Mesothelial cell of epicardium (in vitro differentiated cells): ENCODE measurements around the gene FOXN3. TPM values are rescaled to one million over a fixed set of nuclear protein-coding genes. Genes with fewer than 3 reads are reported as not detected.

Experiments used
- DNase-seq, 2 experiments: peaks; one replicate each; pipeline ENCODE4 v3.0.0; 2021; ENCODE audit warnings: low spot score in 2 of 2; ENCODE audit not compliant: unreplicated experiment in 2 of 2
- H3K27ac Mint-ChIP-seq: 2 replicates; pipeline ENCODE4 v1.8.0; 2021; ENCODE audit warnings: mixed read lengths
- H3K27me3 Mint-ChIP-seq: 2 replicates; pipeline ENCODE4 v1.8.0; 2021; ENCODE audit warnings: low read depth, mixed read lengths
- H3K36me3 Mint-ChIP-seq: 2 replicates; pipeline ENCODE4 v1.8.0; 2021; ENCODE audit warnings: mixed read lengths
- H3K4me1 Mint-ChIP-seq: 2 replicates; pipeline ENCODE4 v1.8.0; 2021; ENCODE audit warnings: mixed read lengths
- H3K4me3 Mint-ChIP-seq: 2 replicates; pipeline ENCODE4 v1.8.0; 2021; ENCODE audit warnings: mild to moderate bottlenecking, moderate library complexity, mixed read lengths
- H3K9me3 Mint-ChIP-seq: 2 replicates; pipeline ENCODE4 v1.8.0; 2021; ENCODE audit warnings: mixed read lengths
- total RNA-seq: library from RNA; stranded (reverse); gene quantifications from 3 replicates; pipeline ENCODE4 v1.2.1, GENCODE V29; 2021
- TF ChIP-seq, protein P1 (sequence below): fragments of 200-600 bp; sonication (generic); IDR thresholded peaks from one replicate; pipeline ENCODE4 v1.5.0; 2021; ENCODE audit warnings: antibody characterized with exemption; ENCODE audit not compliant: unreplicated experiment

FOXN3 gene
- total RNA-seq, 1 donor from 2014 or later = 124 TPM

DNA sequence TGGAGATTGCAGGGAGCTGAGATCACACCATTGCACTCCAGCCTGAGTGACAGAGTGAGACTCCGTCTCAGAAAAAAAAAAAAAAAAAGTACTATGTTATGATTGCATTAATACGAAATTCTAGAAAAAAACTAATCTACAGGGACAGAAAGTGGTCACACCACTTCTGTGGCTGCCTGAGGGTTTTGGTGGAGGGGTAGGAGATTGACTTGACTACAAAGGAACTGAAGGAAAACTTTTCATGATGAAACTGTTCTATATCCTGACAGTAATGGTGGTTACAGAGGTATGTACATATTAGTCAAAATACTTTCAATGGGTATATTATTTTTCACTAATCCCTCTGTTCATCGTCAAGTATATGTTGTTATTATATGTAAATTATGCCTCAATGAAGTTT is 42.1 kb downstream of the FOXN3 start:
- no peaks in the 10 kb centered on the region for H3K27me3 Mint-ChIP-seq
- peaks cover 10% of the 10 kb centered on the region for H3K9me3 Mint-ChIP-seq
- TF ChIP-seq, protein P1, sequence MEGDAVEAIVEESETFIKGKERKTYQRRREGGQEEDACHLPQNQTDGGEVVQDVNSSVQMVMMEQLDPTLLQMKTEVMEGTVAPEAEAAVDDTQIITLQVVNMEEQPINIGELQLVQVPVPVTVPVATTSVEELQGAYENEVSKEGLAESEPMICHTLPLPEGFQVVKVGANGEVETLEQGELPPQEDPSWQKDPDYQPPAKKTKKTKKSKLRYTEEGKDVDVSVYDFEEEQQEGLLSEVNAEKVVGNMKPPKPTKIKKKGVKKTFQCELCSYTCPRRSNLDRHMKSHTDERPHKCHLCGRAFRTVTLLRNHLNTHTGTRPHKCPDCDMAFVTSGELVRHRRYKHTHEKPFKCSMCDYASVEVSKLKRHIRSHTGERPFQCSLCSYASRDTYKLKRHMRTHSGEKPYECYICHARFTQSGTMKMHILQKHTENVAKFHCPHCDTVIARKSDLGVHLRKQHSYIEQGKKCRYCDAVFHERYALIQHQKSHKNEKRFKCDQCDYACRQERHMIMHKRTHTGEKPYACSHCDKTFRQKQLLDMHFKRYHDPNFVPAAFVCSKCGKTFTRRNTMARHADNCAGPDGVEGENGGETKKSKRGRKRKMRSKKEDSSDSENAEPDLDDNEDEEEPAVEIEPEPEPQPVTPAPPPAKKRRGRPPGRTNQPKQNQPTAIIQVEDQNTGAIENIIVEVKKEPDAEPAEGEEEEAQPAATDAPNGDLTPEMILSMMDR = no peak
- H3K4me1 Mint-ChIP-seq = peaks cover 24% of the 10 kb centered on the region
- H3K27ac Mint-ChIP-seq = no peak overlapping the region
- no peak overlapping the region for H3K4me3 Mint-ChIP-seq
- no peak for DNase-seq
- H3K36me3 Mint-ChIP-seq = peaks cover 22% of the 10 kb centered on the region

DNA sequence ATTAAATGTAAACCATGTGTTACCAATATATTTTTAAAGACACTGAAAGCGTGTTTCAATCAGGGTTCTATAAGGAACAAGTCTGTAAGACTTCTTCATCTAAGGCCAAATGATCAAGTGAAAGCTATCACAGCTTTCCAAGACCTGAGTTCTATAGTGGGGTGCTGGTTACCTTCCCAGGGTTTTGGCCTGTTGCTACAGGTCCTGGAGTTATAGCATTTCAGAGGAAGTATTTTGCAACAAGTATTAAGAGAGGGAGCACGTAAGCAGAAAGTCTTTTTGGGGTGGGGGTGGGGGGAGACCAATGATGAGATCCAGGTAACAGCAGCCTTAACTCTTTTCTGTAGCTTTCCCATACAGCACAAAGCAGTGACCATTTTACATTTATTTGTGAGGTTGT is 43.8 kb downstream of the FOXN3 start:
- peaks cover 14% of the 10 kb centered on the region for H3K36me3 Mint-ChIP-seq
- H3K27me3 Mint-ChIP-seq = no peaks in the 10 kb centered on the region
- peaks cover 10% of the 10 kb centered on the region for H3K9me3 Mint-ChIP-seq
- TF ChIP-seq, protein P1 = no peak
- no peak for DNase-seq
- no peak overlapping the region for H3K4me3 Mint-ChIP-seq
- peaks cover 22% of the 10 kb centered on the region for H3K4me1 Mint-ChIP-seq
- H3K27ac Mint-ChIP-seq = no peak overlapping the region

DNA sequence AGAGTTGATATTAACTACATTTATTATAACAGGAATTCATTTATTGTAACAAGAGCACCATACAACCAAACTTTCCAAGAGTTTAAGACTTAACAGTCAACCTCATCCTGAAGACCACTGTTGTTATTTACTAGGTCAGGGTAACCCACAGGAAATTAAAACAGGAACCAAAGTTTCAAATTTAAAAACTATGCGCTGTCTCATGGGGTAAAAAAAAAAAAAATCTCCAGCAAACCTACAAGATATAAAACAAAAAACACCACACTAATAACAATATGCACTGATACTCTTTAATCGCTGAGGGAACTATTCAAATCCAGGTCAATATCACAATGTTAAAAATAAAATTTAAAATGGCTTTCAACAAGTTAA is 44.5 kb downstream of the FOXN3 start:
- no peak for DNase-seq
- H3K27ac Mint-ChIP-seq = no peak overlapping the region
- peaks cover 10% of the 10 kb centered on the region for H3K9me3 Mint-ChIP-seq
- no peak overlapping the region for H3K4me3 Mint-ChIP-seq
- peaks cover 20% of the 10 kb centered on the region for H3K4me1 Mint-ChIP-seq
- no peaks in the 10 kb centered on the region for H3K27me3 Mint-ChIP-seq
- TF ChIP-seq, protein P1 = no peak
- H3K36me3 Mint-ChIP-seq = peaks cover 10% of the 10 kb centered on the region

DNA sequence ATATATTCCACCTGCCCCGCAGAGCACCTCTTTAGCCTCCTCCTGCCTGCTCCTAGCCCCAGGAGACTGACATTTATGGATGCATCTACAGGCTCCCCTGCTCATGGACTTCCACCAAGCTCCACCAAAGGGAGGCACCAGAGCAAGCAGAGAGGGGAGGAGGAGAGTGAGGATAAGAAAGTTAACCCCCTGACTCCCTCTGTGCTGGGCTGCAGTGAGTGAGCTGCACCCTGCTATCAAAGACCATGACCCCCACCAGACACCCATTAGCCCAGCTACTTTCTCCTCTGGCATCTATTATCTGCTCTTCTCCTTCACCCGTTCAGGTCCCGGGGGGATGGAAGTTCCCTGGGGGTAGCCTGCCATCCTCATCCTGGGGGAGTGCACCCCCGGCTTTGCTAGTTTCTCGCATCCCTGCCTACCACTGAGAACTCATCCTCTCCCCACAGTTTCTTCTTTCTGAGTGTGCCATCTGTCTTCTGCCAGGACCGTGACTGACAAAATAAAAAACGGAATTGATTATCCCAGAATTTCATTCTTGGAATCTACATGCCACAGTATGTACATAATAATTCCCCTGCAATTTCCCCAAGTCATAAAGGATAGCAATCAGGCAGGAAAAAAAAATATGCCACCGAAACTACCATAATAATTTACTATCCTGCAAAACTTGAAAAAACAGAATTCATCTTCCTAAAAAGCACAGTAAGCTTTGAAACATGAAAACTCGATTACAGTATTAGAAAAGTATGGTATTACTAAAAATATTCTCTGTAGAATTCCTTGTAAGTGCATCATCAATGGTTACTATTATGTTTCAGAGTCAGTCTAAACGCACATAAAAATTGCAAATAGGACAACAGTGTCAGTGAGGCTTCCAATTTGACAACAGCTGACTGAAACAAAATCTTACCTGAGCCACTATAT is 45.2 kb downstream of the FOXN3 start:
- peaks cover 20% of the 10 kb centered on the region for H3K4me1 Mint-ChIP-seq
- peaks cover 4% of the 10 kb centered on the region for H3K9me3 Mint-ChIP-seq
- H3K36me3 Mint-ChIP-seq = peaks cover 5% of the 10 kb centered on the region
- H3K27me3 Mint-ChIP-seq = no peaks in the 10 kb centered on the region
- H3K4me3 Mint-ChIP-seq = no peak overlapping the region
- DNase-seq = no peak
- TF ChIP-seq, protein P1 = no peak
- H3K27ac Mint-ChIP-seq = peak overlapping the region; percentile 50

DNA sequence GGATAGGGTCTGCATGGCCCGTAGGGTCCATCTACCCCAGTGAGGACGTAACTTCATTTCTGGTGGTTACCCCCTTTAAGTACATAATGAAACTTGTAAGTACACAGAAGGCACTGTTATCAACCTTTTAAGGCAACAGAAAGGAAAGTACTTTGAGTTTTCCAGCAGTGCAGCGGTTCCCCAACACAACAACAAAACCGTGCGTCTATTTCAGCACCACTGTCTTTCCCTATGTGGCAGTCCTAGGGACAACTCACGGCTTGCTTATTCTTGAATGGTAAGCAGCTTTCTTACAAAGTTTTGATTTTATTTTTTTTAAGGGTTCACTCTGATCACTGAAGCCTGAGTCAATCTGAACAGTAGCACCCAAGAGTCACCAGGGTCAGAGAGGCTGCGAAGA is 46.3 kb downstream of the FOXN3 start:
- Mint-ChIP-seq H3K9me3 (peaks cover 4% of the 10 kb centered on the region), H3K4me1 (peaks cover 20% of the 10 kb centered on the region), H3K4me3 (no peak overlapping the region), H3K36me3 (peaks cover 5% of the 10 kb centered on the region), H3K27me3 (no peaks in the 10 kb centered on the region), H3K27ac (peak overlapping the region; percentile 43)
- DNase-seq = no peak
- TF ChIP-seq, protein P1 = no peak
